H54 (cell line): ENCODE measurements around the gene VAMP1.

Experiments
- DNase-seq: peaks from one replicate; pipeline ENCODE4 v3.0.0; 2011; ENCODE audit warnings: low spot score, mixed read lengths; ENCODE audit not compliant: insufficient read length
- FAIRE-seq: peaks from 3 replicates; lab custom pipeline; 2011; peaks lifted over from hg19 to GRCh38; lab: Jason Lieb, UNC
- POLR2A ChIP-seq: IDR thresholded peaks from 2 replicates; pipeline ENCODE4 v1.6.1; 2011; ENCODE audit warnings: low read depth, mild to moderate bottlenecking, low read length

VAMP1 gene

DNA sequence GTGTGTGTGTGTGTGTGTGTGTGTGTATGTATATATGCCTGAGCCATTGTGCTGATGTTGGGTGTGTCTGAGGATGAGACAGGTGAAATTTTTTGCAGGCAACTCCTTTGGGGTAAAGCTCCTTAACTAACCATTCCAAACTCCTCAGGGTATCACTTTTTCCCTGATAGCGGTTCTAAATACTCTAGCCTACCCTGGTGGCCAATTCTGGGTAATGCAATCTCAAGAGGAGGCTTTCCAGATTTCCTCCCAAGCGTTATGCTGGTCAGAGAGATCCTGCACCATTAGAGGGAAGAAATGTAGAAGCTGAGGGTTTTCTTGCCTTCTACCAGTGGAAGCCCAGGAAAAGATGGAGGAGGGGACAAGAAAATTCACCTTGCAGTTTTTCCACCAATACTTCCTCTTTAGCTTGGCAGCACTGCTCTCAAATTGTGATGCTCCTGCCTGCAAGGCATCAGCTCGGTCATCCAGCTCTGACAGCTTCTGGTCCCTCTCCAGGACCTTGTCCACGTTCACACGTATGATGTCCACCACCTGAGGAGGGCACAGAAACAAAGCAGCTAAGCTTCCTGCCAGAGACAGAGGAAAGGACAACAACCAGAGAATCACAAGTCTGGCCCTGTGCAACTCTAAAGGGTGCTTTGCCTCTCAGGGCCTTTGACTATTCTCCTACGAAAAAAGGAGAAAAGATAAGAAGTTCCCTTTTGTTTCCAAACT, 4.9 kb downstream of the VAMP1 start:
- FAIRE-seq (no peak), DNase-seq (peak; percentile 45)

DNA sequence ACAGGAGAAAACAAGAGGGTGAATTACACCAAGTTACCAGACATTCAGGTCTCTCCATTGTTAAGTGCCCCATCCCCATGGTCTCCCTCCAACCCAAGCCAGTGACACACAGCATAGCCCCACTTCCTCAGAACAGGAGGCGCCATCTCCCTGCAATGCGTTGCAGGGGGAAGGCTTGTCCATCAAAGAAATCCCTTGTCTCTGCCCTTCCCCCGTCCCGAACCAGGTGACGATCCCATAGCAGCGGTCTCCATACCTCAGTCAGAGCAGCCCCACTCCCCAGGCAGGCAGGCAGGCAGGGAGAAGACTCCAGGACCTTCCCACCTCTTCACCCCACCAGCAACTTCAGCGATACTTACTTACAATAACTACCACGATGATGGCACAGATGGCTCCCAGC, 5.9 kb downstream of the VAMP1 start:
- TF ChIP-seq POLR2A: no peak
- FAIRE-seq: no peak
- no peak for DNase-seq

More for the DNA sequence above, 4.9 kb downstream of the VAMP1 start:
- TF ChIP-seq POLR2A: no peak

DNA sequence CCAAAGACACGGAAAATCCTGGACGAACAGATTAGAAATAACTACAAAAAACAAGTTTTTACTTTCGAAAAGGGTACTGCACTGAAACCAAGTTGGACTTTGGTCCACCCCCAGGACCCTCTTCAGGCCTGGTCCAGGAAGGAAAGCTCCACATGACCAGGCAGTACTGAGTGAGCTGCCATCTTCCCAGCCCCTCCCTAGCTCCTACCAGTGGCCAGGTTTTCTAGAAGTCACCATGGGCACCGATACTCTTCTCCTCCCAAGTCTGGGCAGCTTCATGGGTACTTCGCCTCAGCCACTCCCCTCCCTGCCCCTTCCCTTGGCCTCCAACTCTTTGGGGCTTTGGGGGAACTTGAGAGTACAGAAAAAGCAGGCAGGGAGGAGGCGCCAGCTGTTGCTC, 6.6 kb downstream of the VAMP1 start:
- no peak for TF ChIP-seq POLR2A
- FAIRE-seq (no peak), DNase-seq (no peak)

DNA sequence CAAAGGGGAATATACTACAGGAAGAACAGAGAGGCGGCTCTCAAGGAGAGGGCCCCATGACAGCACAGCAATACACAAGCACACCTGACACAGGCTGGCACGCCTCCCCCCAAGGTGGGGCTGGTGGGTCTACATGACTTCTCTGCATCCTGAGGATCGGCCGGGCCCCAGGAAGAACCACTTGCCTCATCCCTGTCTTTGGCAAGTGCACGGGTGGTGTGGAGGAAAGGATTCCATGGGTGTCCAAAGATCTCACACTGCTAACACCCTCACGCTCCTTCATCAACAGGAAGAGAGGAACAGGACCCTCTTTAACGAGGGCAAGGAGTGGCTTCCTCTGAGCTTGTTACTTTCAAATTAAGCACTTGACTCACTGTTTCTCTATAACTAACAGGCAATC, 7.3 kb downstream of the VAMP1 start:
- no peak for TF ChIP-seq POLR2A
- no peak for FAIRE-seq
- DNase-seq: no peak

DNA sequence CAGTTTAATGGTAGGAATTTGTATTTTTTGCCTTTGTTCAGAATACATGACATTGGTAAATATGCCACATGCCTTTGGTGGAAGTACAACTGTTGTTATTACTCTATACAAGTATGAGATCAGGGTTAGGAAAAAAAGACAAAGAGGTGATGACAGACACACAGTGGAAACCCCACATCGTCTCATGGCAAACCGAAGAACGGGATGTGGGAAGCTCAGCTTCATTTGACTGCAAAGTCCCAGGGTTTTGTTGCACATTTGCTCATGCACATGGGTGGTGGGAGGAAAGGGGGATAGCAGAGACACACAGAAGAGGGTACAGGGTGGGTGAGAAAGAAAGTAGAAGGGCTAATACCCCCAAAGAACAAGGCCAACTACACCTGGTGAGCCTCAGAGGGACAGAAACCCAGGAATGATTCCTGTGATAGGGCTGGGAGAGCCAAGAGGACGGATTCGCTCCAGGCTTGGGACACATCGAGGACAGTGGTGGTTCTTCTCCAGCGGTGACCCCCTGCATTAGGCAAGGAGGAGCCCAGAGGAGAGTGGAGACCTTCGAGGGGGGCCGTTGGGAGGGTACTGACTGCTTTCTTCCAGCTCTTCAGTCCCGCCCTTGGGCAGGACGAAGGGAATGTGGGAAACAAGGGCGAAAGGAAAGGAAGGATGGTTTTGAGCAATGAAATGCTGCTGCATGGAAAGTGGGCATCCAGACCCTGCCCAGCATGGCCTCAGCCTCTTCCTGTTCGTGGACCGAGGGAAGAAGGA, 8.1 kb downstream of the VAMP1 start:
- no peak for TF ChIP-seq POLR2A
- FAIRE-seq (no peak), DNase-seq (no peak)

DNA sequence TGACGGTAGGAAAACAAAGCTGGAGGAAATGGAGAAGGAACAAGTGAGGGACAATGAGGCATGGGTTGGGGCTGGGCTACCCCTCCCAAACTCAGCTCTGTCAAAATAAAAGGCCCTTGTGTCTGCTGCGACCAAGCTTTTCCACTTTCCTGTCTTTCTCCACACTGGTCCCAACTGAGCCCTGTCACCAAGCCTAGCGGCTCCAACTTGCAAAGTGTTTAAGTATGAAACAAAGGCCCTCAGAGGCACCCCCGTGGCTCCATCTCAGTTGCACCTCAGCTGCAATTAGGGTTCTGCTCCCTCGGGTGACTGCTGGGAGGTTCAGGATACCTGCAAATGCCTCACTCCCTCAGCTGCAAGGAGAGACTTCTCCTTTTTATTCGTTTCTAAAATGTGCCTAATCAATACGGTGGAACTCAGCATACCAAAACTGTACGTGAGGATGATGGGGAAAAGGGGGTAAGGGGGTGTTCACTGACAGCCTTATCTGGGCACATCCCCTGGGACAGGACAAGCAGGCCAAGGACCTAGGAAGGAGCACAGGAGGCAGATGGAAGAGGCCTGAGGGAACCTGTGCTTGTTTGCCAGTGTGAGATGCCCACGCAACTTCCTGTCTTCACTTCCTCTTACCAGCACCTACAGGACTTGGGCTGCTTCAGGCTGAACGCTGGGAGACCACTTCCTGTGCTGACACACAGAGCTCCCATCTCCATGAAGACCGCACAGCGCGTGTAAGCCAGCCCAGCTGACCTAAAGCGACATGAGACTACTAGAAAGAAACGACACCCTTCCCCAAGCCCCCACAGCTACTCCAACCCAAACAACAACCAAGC, 8.9 kb downstream of the VAMP1 start:
- FAIRE-seq (no peak), DNase-seq (no peak)
- TF ChIP-seq POLR2A: no peak

DNA sequence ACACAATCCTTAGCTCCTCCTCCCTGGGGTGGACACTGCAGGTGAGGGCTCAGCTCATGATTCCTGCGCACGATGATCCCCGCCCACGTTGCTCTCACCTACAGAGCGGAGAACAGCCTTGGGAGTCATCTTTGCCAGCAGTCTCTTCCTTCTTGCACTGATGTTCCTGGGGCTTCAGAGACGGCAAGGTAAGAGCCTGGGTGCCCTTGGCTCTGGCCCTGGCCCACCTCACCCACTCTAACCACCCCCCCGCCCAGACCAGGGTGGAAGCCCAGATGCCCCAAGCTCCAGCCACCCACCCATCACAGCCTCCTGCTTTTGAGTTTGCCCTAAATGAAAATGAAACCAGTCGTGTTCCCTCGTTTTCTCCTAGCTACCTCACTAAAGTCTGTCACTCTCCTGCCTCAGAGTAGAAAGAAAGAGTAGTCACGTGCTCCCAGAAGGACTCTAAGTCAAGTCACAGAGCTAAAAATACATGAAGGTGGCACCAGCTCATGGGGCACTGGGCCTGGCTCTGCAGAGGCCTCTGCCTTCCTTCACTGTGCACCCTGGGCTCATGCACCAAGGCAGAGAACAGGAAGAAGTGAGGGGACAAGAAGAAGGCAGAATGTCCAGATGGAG, 9.6 kb downstream of the VAMP1 start:
- no peak for TF ChIP-seq POLR2A
- DNase-seq: no peak
- FAIRE-seq: no peak

DNA sequence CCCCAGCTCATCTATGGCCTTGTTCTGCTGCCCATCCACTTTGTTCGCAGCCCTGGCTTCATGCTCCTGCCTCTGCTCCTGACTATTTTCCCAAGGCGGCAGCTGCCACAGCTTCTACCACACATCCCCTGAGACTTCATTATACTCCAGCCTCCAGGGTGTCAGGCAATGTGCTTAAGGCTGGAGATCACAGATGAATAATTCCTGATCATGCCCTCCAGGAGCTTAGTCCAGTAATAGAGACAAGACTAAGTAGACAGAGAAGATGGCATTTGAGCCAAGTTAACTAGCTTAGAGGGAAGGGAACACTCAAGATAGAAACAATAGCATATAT, 11.5 kb downstream of the VAMP1 start:
- no peak for FAIRE-seq
- DNase-seq: no peak
- no peak for TF ChIP-seq POLR2A

DNA sequence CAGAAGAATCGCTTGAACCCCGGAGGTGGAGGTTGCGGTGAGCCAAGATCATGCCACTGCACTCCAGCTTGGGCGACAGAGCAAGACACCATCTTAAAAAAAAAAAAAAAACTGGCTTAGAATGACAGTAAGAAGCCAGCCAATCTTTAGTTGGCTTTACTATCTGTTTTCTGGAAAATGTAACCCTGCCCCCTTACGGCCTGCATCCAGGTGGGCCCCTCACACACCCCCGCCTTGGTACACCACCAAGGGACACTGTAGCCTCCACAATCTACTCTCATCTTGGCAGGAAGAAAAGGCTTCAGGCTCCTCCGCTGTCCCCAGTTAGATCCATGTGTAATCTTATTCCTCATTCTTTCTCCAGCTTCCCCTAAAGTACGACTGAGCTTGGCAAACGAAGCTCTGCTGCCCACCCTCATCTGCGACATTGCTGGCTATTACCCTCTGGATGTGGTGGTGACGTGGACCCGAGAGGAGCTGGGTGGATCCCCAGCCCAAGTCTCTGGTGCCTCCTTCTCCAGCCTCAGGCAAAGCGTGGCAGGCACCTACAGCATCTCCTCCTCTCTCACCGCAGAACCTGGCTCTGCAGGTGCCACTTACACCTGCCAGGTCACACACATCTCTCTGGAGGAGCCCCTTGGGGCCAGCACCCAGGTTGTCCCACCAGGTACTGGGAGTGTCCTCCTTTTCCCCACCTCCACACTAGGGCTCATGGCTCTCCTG, 12.0 kb downstream of the VAMP1 start:
- TF ChIP-seq POLR2A: no peak
- DNase-seq (no peak), FAIRE-seq (no peak)

DNA sequence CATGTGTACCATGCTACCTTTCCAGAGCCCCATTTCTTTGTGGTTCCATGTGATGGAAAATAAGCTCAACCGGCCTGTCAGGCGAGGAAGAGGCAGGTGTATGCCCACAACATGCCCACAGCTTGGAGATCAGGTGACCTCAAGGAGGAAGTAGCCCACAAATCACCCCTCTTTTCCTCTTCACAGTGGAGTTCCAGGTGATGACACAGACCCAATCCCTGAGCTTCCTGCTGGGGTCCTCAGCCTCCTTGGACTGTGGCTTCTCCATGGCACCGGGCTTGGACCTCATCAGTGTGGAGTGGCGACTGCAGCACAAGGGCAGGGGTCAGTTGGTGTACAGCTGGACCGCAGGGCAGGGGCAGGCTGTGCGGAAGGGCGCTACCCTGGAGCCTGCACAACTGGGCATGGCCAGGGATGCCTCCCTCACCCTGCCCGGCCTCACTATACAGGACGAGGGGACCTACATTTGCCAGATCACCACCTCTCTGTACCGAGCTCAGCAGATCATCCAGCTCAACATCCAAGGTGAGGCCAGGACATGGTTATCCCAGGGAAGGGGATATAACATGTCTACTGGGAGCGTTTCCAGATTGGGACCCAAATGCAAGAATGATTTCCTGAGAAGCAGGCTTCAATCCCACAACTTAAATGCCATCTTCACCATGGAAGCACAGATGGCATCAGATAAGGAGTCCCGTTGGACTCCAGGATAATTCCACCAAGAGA, 13.1 kb downstream of the VAMP1 start:
- FAIRE-seq: no peak

DNA sequence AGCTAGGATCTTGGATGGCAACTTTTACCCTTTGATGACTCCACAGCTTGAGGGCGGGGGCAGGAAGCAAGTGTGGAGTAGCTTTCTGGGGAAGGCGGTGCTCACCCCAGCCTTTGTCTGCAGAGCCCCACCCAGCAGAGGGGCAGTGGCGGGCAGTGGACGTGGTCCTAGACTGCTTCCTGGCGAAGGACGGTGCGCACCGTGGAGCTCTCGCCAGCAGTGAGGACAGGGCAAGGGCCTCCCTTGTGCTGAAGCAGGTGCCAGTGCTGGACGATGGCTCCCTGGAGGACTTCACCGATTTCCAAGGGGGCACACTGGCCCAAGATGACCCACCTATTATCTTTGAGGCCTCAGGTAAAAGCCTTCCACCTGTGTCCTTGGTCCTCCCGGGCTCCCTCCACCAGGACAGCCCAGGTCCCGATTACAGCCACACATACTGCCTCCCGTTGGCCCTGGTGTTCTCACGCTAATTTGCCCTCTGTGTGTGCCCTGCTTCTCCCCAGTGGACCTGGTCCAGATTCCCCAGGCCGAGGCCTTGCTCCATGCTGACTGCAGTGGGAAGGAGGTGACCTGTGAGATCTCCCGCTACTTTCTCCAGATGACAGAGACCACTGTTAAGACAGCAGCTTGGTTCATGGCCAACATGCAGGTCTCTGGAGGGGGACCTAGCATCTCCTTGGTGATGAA, 17.4 kb downstream of the VAMP1 start:
- no peak for TF ChIP-seq POLR2A
- no peak for DNase-seq
- no peak for FAIRE-seq

More for the DNA sequence above, 13.1 kb downstream of the VAMP1 start:
- no peak for TF ChIP-seq POLR2A
- DNase-seq: no peak
